NCI-H774 (cell line): ENCODE data around the gene RNF150.
"Not testable (repeated sequence)": the region's sequence is repeated elsewhere in the genome, so short reads cannot be mapped to it uniquely, and the experiment has no call there.

ENCODE experiments used
- DNase-seq: peaks from one replicate; lab custom pipeline; 2025; lab: John Stamatoyannopoulos, UW

The RNF150 gene

GRCh38 chr4:141075553-141075952 is 57.7 kb downstream of the RNF150 start:
- DNase-seq, result no peak

DNA sequence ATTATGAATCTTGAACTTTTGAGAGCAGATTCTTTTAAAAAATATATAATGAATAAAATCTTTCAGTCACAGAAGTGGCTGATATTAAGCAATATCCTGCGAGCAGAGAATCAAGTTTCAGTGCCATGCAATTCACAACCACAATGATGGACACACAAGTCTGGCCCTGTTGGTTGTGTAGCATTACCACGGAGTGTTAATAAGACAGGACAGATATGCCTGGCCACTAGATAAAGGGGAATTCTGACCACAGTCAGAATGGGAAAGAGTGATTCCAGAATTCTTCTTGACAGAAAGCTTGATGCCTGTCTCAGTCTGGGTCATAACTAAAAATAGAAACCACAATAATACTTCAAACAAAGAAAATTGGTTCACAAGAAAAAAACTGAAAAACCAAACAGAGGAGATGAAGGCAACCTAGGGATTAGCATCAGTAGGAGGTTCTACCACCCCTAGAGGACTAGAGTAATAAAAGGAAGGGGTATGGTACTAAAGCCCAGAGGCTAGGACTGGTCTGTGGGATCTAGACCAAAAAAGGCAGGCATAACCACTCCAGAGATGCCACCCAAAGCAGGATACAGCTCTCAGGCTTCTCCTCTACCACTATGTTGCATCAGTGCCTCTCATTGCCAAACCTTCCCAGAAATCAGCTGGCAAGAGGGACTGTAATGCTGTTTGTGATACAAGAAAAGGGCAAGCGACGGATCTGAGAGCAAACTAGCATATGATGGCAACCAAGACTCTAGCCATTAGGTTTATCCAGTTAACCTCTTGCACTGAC is 59.0 kb downstream of the RNF150 start:
- no peak for DNase-seq

- DNase-seq, result no peak
Measured at GRCh38 chr4:141066690-141067089, 66.6 kb downstream of the RNF150 start.

- DNase-seq, result no peak
Measured at GRCh38 chr4:141065872-141066271, 67.4 kb downstream of the RNF150 start.

DNA sequence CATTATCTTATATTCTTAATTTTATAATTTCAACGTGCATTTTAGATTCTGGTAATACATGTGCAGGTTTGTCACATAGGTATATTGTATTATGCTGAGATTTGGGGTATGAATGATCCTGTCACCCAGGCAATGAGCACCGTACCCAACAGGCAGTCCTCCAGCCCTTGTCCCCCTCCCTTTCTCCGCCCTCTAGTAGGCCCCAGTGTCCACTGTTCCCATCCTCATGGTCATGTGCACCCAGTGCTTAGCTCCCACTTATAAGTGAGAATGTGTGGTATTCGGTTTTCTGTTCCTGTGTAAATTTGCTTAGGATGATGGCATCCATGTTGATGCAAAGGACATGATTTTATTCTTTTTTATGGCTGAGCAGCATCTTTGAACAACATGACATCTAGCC is 70.6 kb downstream of the RNF150 start:
- no peak for DNase-seq

DNA sequence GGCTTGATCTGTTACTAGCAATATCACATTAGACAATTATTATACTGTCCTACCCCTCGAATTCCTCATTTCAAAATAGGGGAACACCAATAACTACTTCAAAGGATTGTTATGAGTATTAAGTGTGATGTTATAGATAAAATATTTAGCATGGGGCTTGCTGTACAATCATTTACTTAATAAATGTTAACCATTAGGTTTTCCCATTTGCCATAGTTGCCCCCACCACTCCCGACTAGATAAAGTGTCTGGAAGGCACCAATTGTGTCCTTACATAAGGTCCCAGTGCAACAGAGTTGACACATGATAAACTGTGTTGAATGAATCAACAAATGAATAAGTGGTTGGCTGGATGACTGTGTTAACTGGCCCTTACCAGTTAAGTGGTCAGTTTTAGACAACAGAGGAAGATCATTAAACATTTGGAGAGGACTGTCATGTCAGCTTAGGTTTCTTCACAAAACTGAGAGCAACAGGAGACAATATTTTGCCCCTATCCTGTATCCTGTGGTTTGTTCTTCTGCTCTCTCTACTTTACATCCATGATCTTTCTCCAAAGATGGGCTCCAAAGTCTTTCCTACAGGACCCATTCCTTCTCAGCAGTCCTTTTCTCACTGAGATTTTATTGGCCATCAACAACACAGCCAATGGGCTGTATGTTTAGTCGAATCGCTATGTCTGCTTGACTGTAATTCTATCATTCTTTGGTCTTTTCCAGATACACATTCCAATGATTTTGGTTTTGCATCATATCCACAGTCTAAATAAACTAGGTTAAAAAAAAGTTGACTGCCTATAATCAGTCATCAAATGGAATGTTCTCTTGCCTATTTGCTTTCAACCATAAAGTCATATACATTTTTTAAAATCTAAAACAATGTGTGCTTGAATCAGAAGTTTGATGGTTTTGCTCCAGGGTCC is 74.4 kb downstream of the RNF150 start:
- no peak for DNase-seq

GRCh38 chr4:141057582-141057981 is 75.7 kb downstream of the RNF150 start:
- no peak for DNase-seq

GRCh38 chr4:141056473-141056872 is 76.8 kb downstream of the RNF150 start:
- DNase-seq, result no peak

DNA sequence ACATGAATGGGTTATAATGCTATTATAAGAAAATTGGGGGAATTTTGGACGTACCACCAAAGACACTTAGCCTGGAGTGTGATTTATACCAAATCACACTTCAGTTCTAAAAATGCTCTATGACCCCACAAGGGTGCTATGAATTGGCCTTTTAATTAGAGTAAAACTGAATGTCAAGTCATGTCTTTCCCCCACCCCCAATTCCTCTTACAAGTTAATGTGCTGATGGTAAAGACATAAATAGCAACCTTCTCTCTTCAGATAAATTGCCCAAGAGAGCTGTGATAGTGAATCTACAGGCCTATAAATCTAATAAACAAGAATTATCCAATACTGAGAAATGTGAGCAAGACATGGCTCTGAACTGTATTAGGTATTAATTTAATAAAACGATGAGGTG is 78.8 kb downstream of the RNF150 start:
- DNase-seq, result no peak

DNA sequence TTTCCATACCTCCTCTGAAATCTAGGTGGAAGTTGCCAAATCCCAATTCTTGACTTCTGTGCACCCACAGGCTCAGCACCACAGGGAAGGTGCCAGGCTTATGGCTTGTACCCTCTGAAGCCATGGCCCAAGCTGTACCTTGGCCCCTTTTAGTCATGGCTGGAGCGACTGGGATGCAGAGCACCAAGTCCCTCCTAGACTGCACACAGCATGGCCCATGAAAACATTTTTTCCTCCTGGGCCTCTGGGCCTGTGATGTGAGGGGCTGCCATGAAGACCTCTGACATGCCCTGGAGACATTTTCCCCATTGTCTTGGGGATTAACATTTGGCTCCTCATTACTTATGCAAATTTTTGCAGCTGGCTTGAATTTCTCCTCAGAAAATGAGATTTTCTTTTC is 82.3 kb downstream of the RNF150 start:
- DNase-seq, result not testable (repeated sequence)

GRCh38 chr4:141047228-141047884 is 85.9 kb downstream of the RNF150 start:
- no peak for DNase-seq

DNA sequence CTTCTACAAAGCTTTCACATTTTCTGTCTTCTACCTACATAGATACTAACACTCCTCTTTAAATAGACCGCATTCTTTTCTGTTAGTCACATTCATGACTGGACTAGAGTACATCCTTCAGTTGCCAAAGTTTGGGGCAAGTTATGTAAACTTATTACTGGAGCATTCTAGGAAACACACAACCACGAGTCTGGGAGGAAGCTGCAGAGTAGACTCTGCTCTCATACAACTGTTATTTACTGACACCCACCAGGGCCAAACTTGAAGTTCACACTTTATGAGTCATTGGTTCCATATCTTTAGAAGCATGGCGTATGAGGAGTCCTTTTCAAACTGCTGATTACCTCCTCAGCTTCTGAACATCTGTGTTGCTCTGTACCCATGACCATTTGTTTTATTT is 87.0 kb downstream of the RNF150 start:
- no peak for DNase-seq

- no peak for DNase-seq
Measured at GRCh38 chr4:141045848-141046247, 87.4 kb downstream of the RNF150 start.

DNA sequence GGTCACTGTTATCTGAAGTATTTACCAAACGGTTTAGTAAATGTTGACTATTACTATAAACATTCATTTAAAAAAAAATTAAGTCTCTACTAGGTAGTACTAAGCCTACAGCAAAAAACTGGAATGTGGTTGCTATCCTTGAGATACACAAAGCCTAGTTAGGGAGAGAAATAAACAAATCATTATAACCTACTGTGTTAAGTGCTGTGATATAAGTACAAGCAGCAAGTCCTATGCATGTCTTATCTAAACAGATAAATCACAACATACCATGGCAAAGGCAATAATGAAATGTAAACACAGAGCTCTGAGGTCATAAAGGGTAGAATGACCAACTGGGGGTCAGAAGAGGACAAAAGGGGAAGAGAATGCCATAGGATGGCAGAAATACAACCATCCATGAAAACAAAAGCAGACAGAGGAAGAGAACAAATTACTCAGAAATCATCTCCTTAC is 92.2 kb downstream of the RNF150 start:
- no peak for DNase-seq

GRCh38 chr4:141039156-141039555 is 94.1 kb downstream of the RNF150 start:
- no peak for DNase-seq

DNA sequence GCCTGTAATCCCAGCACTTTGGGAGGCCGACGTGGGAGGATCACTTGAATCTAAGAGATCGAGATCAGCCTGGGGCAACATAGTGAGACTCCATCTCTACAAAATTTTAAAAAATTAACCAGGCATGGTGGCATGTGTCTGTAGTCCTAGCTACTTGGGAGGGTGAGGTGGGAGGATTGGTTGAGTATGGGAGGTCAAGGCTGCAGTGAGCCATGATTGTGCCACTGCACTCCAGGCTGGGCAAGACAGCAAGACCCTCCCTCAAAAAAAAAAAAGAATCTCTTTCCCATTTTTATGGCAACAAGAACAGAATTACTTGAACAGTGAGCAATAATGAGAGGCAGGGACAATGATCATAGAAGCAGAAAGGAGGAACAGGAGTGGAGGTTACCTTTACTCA is 94.8 kb downstream of the RNF150 start:
- no peak for DNase-seq

DNA sequence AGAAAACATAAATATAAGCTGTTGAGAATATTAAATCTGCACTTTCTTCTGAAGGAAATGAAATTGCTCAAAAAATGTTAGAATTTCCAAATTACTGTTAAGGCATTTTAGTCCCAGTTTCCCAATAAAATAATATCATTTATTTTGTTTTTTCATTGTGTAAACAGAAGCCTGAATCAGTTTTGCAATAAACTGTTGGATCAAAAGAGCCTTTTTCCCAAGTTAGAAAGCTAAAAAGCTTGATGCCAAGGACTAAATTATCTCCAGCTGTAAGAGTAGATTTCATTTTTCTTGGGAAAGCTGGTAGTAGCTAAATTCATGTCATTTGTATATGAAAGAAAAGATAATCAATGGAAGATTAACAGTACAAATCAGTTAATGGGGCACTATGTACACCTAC is 95.8 kb downstream of the RNF150 start:
- DNase-seq, result no peak

DNA sequence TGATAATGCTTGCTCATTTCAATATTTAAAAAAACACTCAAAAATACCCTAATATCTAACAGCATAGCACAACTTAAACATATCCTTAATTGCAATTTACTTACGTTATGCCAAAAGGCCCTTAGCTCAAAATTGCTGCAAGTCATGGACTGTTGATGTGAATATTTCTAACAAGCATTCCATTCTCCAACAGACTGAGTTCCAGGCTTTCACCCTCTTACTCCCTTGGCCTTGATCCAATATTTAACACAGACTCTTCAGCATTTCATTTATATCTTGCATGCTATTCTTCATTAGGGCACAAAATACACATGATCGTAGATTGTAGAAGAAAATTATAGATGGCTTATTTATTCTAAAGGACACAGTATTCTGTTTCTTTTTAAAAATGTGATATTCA is 96.5 kb downstream of the RNF150 start:
- DNase-seq, result no peak

- DNase-seq, result no peak
Measured at GRCh38 chr4:141035920-141036319, 97.3 kb downstream of the RNF150 start.

GRCh38 chr4:141028024-141028529 is 105.2 kb downstream of the RNF150 start:
- no peak for DNase-seq

DNA sequence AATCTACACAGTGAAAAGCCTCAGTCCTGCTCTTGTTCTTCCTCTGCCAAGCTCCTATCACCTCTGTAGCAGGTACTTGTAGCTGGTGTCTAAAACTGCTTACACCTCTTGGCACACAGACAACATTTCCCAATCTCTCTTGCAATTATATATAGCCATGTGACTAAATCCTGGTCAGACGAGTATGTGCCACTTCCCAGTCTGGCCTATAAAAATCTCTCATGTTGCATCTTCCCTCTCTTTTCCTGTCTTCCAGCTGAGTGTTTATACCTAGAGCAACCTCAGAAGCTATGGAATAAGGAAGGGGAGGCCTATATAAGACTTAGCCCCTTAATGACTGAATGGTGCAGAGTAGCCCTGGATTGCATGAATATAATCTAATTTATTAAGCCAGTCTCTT is 105.8 kb downstream of the RNF150 start:
- no peak for DNase-seq

GRCh38 chr4:141026900-141027299 is 106.4 kb downstream of the RNF150 start:
- no peak for DNase-seq
